H1 (cell line): ENCODE data around the gene UNK. TPM values are rescaled to one million over a fixed set of nuclear protein-coding genes. Genes with fewer than 3 reads are reported as not detected.

ENCODE experiments used
- CTCF ChIA-PET: fragments of 300-600 bp; sonication (Branson Sonifier 250); formaldehyde crosslinking; loops from one replicate; lab custom pipeline; 2021; ENCODE audit not compliant: partially characterized antibody; lab: Charles Lee
- POLR2A ChIA-PET: fragments of 300-600 bp; sonication (Branson Sonifier 250); formaldehyde crosslinking; loops from one replicate; lab custom pipeline; 2021; ENCODE audit warnings: inconsistent platforms; ENCODE audit not compliant: partially characterized antibody; lab: Charles Lee
- DNase-seq, 2 experiments: peaks; one replicate each; pipeline versions ENCODE4 v3.0.0 to v3.0.0-alpha.2; 2010 to 2022; ENCODE audit warnings: low spot score in 2 of 2, low read depth in 1 of 2, mixed read lengths in 1 of 2
- FAIRE-seq: peaks from 2 replicates; lab custom pipeline; 2011; peaks lifted over from hg19 to GRCh38; lab: Jason Lieb, UNC
- H2AFZ ChIP-seq: 2 replicates; pipeline ENCODE4 v1.8.1; 2012; ENCODE audit warnings: low read length, inconsistent platforms
- H2AK5ac ChIP-seq: 2 replicates; pipeline ENCODE4 v1.6.1; 2013; ENCODE audit warnings: low read depth, low read length
- H2BK120ac ChIP-seq: replicated peaks from 2 replicates; pipeline ENCODE3; 2013; ENCODE audit warnings: low read depth, low read length, inconsistent platforms
- H2BK12ac ChIP-seq: 2 replicates; pipeline ENCODE4 v1.6.1; 2013; ENCODE audit warnings: low read depth, low read length
- H2BK15ac ChIP-seq: 2 replicates; pipeline ENCODE4 v1.6.1; 2013; ENCODE audit warnings: low read length
- H2BK20ac ChIP-seq: 2 replicates; pipeline ENCODE4 v1.6.1; 2013; ENCODE audit warnings: low read length
- H2BK5ac ChIP-seq: 2 replicates; pipeline ENCODE4 v1.6.1; 2013; ENCODE audit warnings: low read depth, low read length
- H3K14ac ChIP-seq: 2 replicates; pipeline ENCODE4 v1.6.1; 2013; ENCODE audit warnings: inconsistent platforms; ENCODE audit not compliant: insufficient read length
- H3K18ac ChIP-seq: 2 replicates; pipeline ENCODE4 v1.6.1; 2013; ENCODE audit warnings: low read length; ENCODE audit errors: extremely low read depth
- H3K23ac ChIP-seq: 2 replicates; pipeline ENCODE4 v1.6.1; 2013; ENCODE audit warnings: inconsistent platforms; ENCODE audit not compliant: insufficient read length
- H3K23me2 ChIP-seq: 2 replicates; pipeline ENCODE4 v1.6.1; 2013; ENCODE audit warnings: low read depth, low read length
- H3K27ac ChIP-seq: 2 replicates; pipeline ENCODE4 v1.6.1; 2011; ENCODE audit warnings: low read depth, low read length, inconsistent platforms
- H3K27me3 ChIP-seq, 4 experiments: replicated peaks in 1 of 4; 1 replicate in 1 of 4; 2 replicates in 3 of 4; pipeline versions ENCODE4 v1.6.1 to v1.8.1; 2011 to 2013; ENCODE audit warnings: low read length in 3 of 4, mild to moderate bottlenecking in 3 of 4, inconsistent platforms in 2 of 4, mixed read lengths in 2 of 4, moderate library complexity in 1 of 4; ENCODE audit not compliant: control insufficient read depth in 3 of 4, insufficient read depth in 3 of 4; ENCODE audit errors: extremely low read depth in 1 of 4
- H3K36me3 ChIP-seq, 4 experiments: 2 replicates each; pipeline versions ENCODE4 v1.6.1 to v1.8.1; 2011 to 2013; ENCODE audit warnings: mild to moderate bottlenecking in 4 of 4, low read length in 3 of 4, moderate library complexity in 2 of 4, control low read depth in 1 of 4, inconsistent platforms in 1 of 4; ENCODE audit not compliant: insufficient read depth in 4 of 4, control insufficient read depth in 2 of 4
- H3K4ac ChIP-seq: replicated peaks from 2 replicates; pipeline ENCODE3; 2013; ENCODE audit warnings: low read length, low read depth, mixed read lengths, inconsistent platforms; ENCODE audit not compliant: insufficient read length
- H3K4me1 ChIP-seq, 4 experiments: replicated peaks in 1 of 4; 1 replicate in 1 of 4; 2 replicates in 3 of 4; pipeline versions ENCODE4 v1.6.1 to v1.8.1; 2011 to 2013; ENCODE audit warnings: low read length in 3 of 4, inconsistent platforms in 2 of 4, mixed read lengths in 1 of 4; ENCODE audit not compliant: insufficient read depth in 4 of 4, control insufficient read depth in 3 of 4
- H3K4me2 ChIP-seq, 2 experiments: 2 replicates each; pipeline versions ENCODE4 v1.6.1 to v1.8.1; 2011 to 2013; ENCODE audit warnings: low read depth in 2 of 2, low read length in 2 of 2, control low read depth in 1 of 2, inconsistent platforms in 1 of 2, mild to moderate bottlenecking in 1 of 2; ENCODE audit not compliant: insufficient read depth in 1 of 2
- H3K4me3 ChIP-seq, 4 experiments: fragments of 200-600, 300-600 bp in 1 of 4; sonication (generic), shearing (Covaris generic), sonication (Bioruptor Twin) in 1 of 4; 2 replicates each; pipeline versions ENCODE4 v1.5.1 to v1.8.1; 2011 to 2016; ENCODE audit warnings: low read length in 4 of 4, low read depth in 3 of 4, control low read depth in 2 of 4, inconsistent platforms in 2 of 4, mild to moderate bottlenecking in 2 of 4, mixed read lengths in 1 of 4, moderate library complexity in 1 of 4; ENCODE audit not compliant: insufficient read depth in 2 of 4; ENCODE audit errors: extremely low read depth in 1 of 4
- H3K56ac ChIP-seq: replicated peaks from 2 replicates; pipeline ENCODE3; 2013; ENCODE audit warnings: low read depth, mild to moderate bottlenecking, mixed read lengths, low read length, inconsistent platforms; ENCODE audit not compliant: insufficient read length
- H3K79me1 ChIP-seq: 2 replicates; pipeline ENCODE4 v1.6.1; 2013; ENCODE audit warnings: low read depth, low read length, control low read depth
- H3K79me2 ChIP-seq, 2 experiments: 2 replicates each; pipeline versions ENCODE4 v1.6.1 to v1.8.1; 2012 to 2013; ENCODE audit warnings: low read length in 2 of 2, mild to moderate bottlenecking in 2 of 2, inconsistent platforms in 1 of 2; ENCODE audit not compliant: insufficient read depth in 2 of 2, control insufficient read depth in 1 of 2
- H3K9ac ChIP-seq, 4 experiments: replicated peaks in 1 of 4; 1 replicate in 1 of 4; 2 replicates in 3 of 4; pipeline versions ENCODE4 v1.6.1 to v1.8.1; 2011 to 2013; ENCODE audit warnings: low read depth in 3 of 4, low read length in 3 of 4, control low read depth in 2 of 4, mild to moderate bottlenecking in 2 of 4, moderate library complexity in 2 of 4, inconsistent platforms in 1 of 4; ENCODE audit errors: extremely low read depth in 1 of 4
- H3K9me3 ChIP-seq, 2 experiments: 2 replicates each; pipeline versions ENCODE4 v1.6.1 to v1.8.1; 2012 to 2013; ENCODE audit warnings: mild to moderate bottlenecking in 2 of 2, moderate library complexity in 2 of 2, control low read depth in 1 of 2, inconsistent platforms in 1 of 2, low read depth in 1 of 2, low read length in 1 of 2, mixed read lengths in 1 of 2; ENCODE audit not compliant: insufficient read depth in 2 of 2
- H4K20me1 ChIP-seq, 2 experiments: replicated peaks in 1 of 2; 2 replicates each; pipeline versions ENCODE3 to v1.8.1; 2011 to 2013; ENCODE audit warnings: inconsistent platforms in 2 of 2, low read length in 2 of 2, mild to moderate bottlenecking in 1 of 2; ENCODE audit not compliant: insufficient read depth in 2 of 2, control insufficient read depth in 1 of 2
- H4K5ac ChIP-seq: 2 replicates; pipeline ENCODE4 v1.6.1; 2013; ENCODE audit warnings: low read length, low read depth, mixed read lengths, inconsistent platforms; ENCODE audit not compliant: insufficient read length
- H4K8ac ChIP-seq: 2 replicates; pipeline ENCODE4 v1.8.0; 2013; ENCODE audit warnings: mild to moderate bottlenecking, moderate library complexity, low read length, inconsistent platforms; ENCODE audit not compliant: insufficient read depth; ENCODE audit errors: extremely low read depth
- H4K91ac ChIP-seq: replicated peaks from 2 replicates; pipeline ENCODE3; 2013; ENCODE audit warnings: low read length, mixed read lengths, inconsistent platforms; ENCODE audit not compliant: insufficient read length
- HDAC2 ChIP-seq, 2 experiments: fragments of 300-600 bp in 1 of 2; sonication (generic) in 1 of 2; IDR thresholded peaks; 2 replicates each; pipeline ENCODE4 v1.6.1; 2011 to 2012; ENCODE audit warnings: low read depth in 2 of 2, low read length in 2 of 2, mild to moderate bottlenecking in 2 of 2, moderate library complexity in 2 of 2, borderline replicate concordance in 1 of 2, inconsistent platforms in 1 of 2
- SRF ChIP-seq: IDR thresholded peaks from 2 replicates; pipeline ENCODE4 v1.6.1; 2011; ENCODE audit warnings: mild to moderate bottlenecking, low read depth, low read length, moderate library complexity
- TAF7 ChIP-seq: optimal IDR thresholded peaks from 2 replicates; pipeline ENCODE3; 2011; ENCODE audit warnings: low read depth, mild to moderate bottlenecking, inconsistent platforms, low read length, moderate library complexity, borderline replicate concordance
- WGBS, 2 experiments: shearing (Covaris generic) in 1 of 2; methylation state at CpG; one replicate each; pipeline versions ENCODE4 v1.1.6 to v1.1.7; 2013 to 2015; ENCODE audit warnings: low lambda C conversion rate in 2 of 2, mixed read lengths in 2 of 2, inconsistent platforms in 1 of 2, low coverage in 1 of 2, missing lambda C conversion rate in 1 of 2; ENCODE audit not compliant: insufficient replicate concordance in 2 of 2, insufficient coverage in 1 of 2, insufficient read length in 1 of 2; ENCODE audit errors: extremely low coverage in 1 of 2, missing lambda C conversion rate in 1 of 2; 5-methylcytosine and 5-hydroxymethylcytosine counted together
- polyA plus RNA-seq, 7 experiments: library from polyadenylated mRNA; depleted of rRNA in 3 of 7; stranded (reverse) in 5 of 7; unstranded in 2 of 7; fragments of >200 nt in 5 of 7; fragments of 200-250 nt in 2 of 7; gene quantifications; 1 replicate in 5 of 7; 2 replicates in 1 of 7; 4 replicates in 1 of 7; pipeline versions ENCODE4 v1.2.1 to v1.2.3, GENCODE V29; 2011 to 2013; ENCODE audit warnings: missing spikeins in 2 of 7, mixed read lengths in 2 of 7
- total RNA-seq: library from RNA; stranded (reverse); fragmentation: NEBNext Ultra II Directional; extraction: Animal tissue kit (Norgen Biotek cat#: 25700); gene quantifications from 2 replicates; pipeline ENCODE4 v1.2.1, GENCODE V29; 2021

The UNK gene
- total and polyA plus RNA-seq, 2 of the 8 experiments (the other 6 are each of a cell fraction or from before 2014, with no cell fraction given): 24.2 to 33.3 TPM

GRCh38 chr17:75806822-75807500 lies 22.4 kb downstream of the UNK start:
- H3K27me3 ChIP-seq: no peaks in the 10 kb centered on the region
- H2BK15ac ChIP-seq: no peak overlapping the region; the same call in 1 of the 2 replicates
- no peak overlapping the region for H2BK12ac ChIP-seq
- H2BK5ac ChIP-seq: 0 out of 2 replicates have a peak overlapping the region, but pooled peaks have one; percentile 44
- H3K36me3 ChIP-seq: peaks cover 0 to 10% (median 6%) of the 10 kb centered on the region in 4 experiments; a peak in 5 of 8 replicates
- H3K4ac ChIP-seq: no peak overlapping the region
- no peak overlapping the region for H2BK120ac ChIP-seq
- no peak overlapping the region for H3K4me2 ChIP-seq
- H2BK20ac ChIP-seq: no peak overlapping the region
- DNase-seq: no peak
- no peak overlapping the region for H2AFZ ChIP-seq
- H3K23ac ChIP-seq: no peak overlapping the region
- no peak overlapping the region for H2AK5ac ChIP-seq
- H4K91ac ChIP-seq: no peak overlapping the region
- POLR2A ChIA-PET: interaction anchor here (0.9 to 4.2 kb wide), 11 partner anchors 9 to 154 kb away, joined by 3 to 18 read pairs (median 5); partner anchors contain the start of genes UNC13D and UNK
- no peaks in the 10 kb centered on the region for H3K9me3 ChIP-seq
- no peak overlapping the region for H3K18ac ChIP-seq
- WGBS, 2 experiments: 91% methylated on average over 4 of the region's 4 CpGs; no CpG with 5 or more reads in 1 of the 2 experiments
- no peak overlapping the region for H3K14ac ChIP-seq
- peak overlapping the region; percentile 14; the same call in 1 of the 2 replicates for H4K8ac ChIP-seq
- no peak for TF ChIP-seq SRF
- TF ChIP-seq TAF7: no peak
- TF ChIP-seq HDAC2 (IDR thresholded peaks at IDR 0.05; ENCODE audit: borderline replicate concordance in 1 of 2, low read depth in 2 of 2, low read length in 2 of 2): no peak
- no peak overlapping the region for H4K5ac ChIP-seq
- H3K23me2 ChIP-seq: no peaks in the 10 kb centered on the region
- H3K56ac ChIP-seq: no peak overlapping the region
- H3K79me1 ChIP-seq: peaks cover 4% of the 10 kb centered on the region; the same call in 1 of the 2 replicates
- H3K9ac ChIP-seq: no peak overlapping the region
- peaks cover 0 to 6% of the 10 kb centered on the region in 2 experiments for H4K20me1 ChIP-seq
- FAIRE-seq: no peak
- no peak overlapping the region for H3K4me3 ChIP-seq
- H3K27ac ChIP-seq: no peak overlapping the region
- no peaks in the 10 kb centered on the region for H3K4me1 ChIP-seq
- H3K79me2 ChIP-seq: peaks cover 0 to 9% of the 10 kb centered on the region in 2 experiments; a peak in 2 of 4 replicates
- CTCF ChIA-PET: interaction anchor here (0.6 to 4.2 kb wide), 8 partner anchors 12 to 743 kb away, joined by 3 to 31 read pairs (median 4); no protein-coding TSS in a partner anchor
